Ovary (tissue), 9 donors: ENCODE data around the gene PARD3. TPM values are rescaled to one million over a fixed set of nuclear protein-coding genes. Genes with fewer than 3 reads are reported as not detected.

Experiments
- DNase-seq, 5 donors: peaks; one replicate each; pipeline ENCODE4 v3.0.0-alpha.2; 2019 to 2020
- H3K27ac ChIP-seq, 2 donors: fragments of 200-600 bp; one replicate each; pipeline versions ENCODE4 v1.5.1 to v1.8.0; 2019 to 2022
- H3K27me3 ChIP-seq: fragments of 200-600 bp; one replicate; pipeline ENCODE4 v1.8.0; 2022
- H3K36me3 ChIP-seq: fragments of 200-600 bp; sonication (generic); one replicate; pipeline ENCODE4 v1.5.1; 2019
- H3K4me1 ChIP-seq: one replicate; pipeline ENCODE4 v1.8.1; 2013; ENCODE audit warnings: mild to moderate bottlenecking, moderate library complexity; ENCODE audit not compliant: insufficient read depth
- H3K4me3 ChIP-seq: fragments of 200-600 bp; sonication (generic); one replicate; pipeline ENCODE4 v1.5.1; 2017
- H3K9me3 ChIP-seq, 2 donors: fragments of 200-600 bp in 1 of 2; sonication (generic) in 1 of 2; one replicate each; pipeline versions ENCODE4 v1.5.1 to v1.8.1; 2013 to 2019; ENCODE audit warnings: mild to moderate bottlenecking in 1 of 2, moderate library complexity in 1 of 2
- CTCF ChIP-seq, 3 donors: fragments of 450-650 bp in 2 of 3; fragments of 200-600 bp in 1 of 3; IDR thresholded peaks; one replicate each; pipeline versions ENCODE4 v1.5.1 to v1.8.0; 2016 to 2022; ENCODE audit warnings: antibody characterized with exemption in 3 of 3, mild to moderate bottlenecking in 1 of 3
- EP300 ChIP-seq: sonication (generic); formaldehyde crosslinking; IDR thresholded peaks from one replicate; pipeline ENCODE4 v1.6.1; 2017; ENCODE audit warnings: antibody characterized with exemption
- POLR2A ChIP-seq: fragments of 450-650 bp; IDR thresholded peaks from one replicate; pipeline ENCODE4 v1.6.1; 2017; ENCODE audit warnings: antibody characterized with exemption, mild to moderate bottlenecking, moderate library complexity
- WGBS, 3 donors: extraction: QIAGEN DNeasy Blood & Tissue Kit in 1 of 3; methylation state at CpG; one replicate each; pipeline versions ENCODE4 v1.1.5 to v1.1.7; 2013 to 2017; 5-methylcytosine and 5-hydroxymethylcytosine counted together
- intact Hi-C, 4 donors: fragments of 100-400 bp; cut with DNase I; formaldehyde crosslinking; loops; one replicate each; pipeline versions ENCODE4 v1.11.0 to v1.15.1; 2022 to 2023
- polyA plus RNA-seq, 2 donors: library from polyadenylated mRNA; stranded (reverse); fragments of 200-250 nt in 1 of 2; fragments of 350-450 nt in 1 of 2; fragmentation: Illumina TruSeq in 1 of 2; extraction: RNeasy Lipid Tissue Mini Kit (QIAGEN cat#74804) in 1 of 2; gene quantifications; one replicate each; pipeline ENCODE4 v1.2.3, GENCODE V29; 2013 to 2014
- total RNA-seq, 7 donors: library from RNA; depleted of rRNA in 2 of 7; stranded (reverse); fragments of >200 nt in 2 of 7; fragmentation: NEBNext Ultra II Directional in 3 of 7; extraction: Animal tissue kit (Norgen Biotek cat#: 25700) in 3 of 7; gene quantifications; one replicate each; pipeline versions ENCODE4 v1.1.0 to v1.2.4, GENCODE V29; 2016 to 2023
- donor health status: DM: no; HTN: no; CAD: no; lungs with moderate emphysema.
- donor health status: DM: no; HTN: no; CAD: no.
- donor health status: Bipolar disorder and iron deficiency.
- donor health status: DM: yes; HTN: yes; CAD: no.
- donor health status: DM: no; HTN: no; CAD: no.
- donor health status: DM: yes; HTN: yes; CAD: no.

Gene PARD3
- total and polyA plus RNA-seq, 9 donors, result 31.8 to 92.3 (median 67.1) TPM

- Histone ChIP-seq H3K4me3 (no peak overlapping the region), H3K9me3 (no peaks in the 10 kb centered on the region), H3K27ac (no peak overlapping the region), H3K4me1 (peaks cover 5% of the 10 kb centered on the region), H3K36me3 (no peaks in the 10 kb centered on the region), H3K27me3 (no peaks in the 10 kb centered on the region)
- TF ChIP-seq POLR2A (no peak), CTCF (IDR thresholded peaks at IDR 0.05) (no peak), EP300 (no peak)
- no peak for DNase-seq
- 61 to 67% (median 66%) methylated on average over 5 of the region's 5 CpGs for WGBS, 3 donors
- intact Hi-C loops, result no loop called here
These were observed 267.8 kb downstream of the PARD3 start for GRCh38 chr10:34547291-34547690.

- peaks cover 4% of the 10 kb centered on the region for H3K4me1 ChIP-seq
- TF ChIP-seq CTCF (IDR thresholded peaks at IDR 0.05) (no peak), EP300 (no peak), POLR2A (no peak)
- H3K36me3 ChIP-seq, result no peaks in the 10 kb centered on the region
- intact Hi-C loops, result no loop called here
- no peak for DNase-seq
- H3K4me3 ChIP-seq, result no peak overlapping the region
- no peaks in the 10 kb centered on the region for H3K27me3 ChIP-seq
- no peak overlapping the region for H3K27ac ChIP-seq
- H3K9me3 ChIP-seq, result no peaks in the 10 kb centered on the region
These were observed 270.7 kb downstream of the PARD3 start for GRCh38 chr10:34544400-34544799.

- 70 to 71% (median 70%) methylated on average over 2 of the region's 2 CpGs for WGBS, 3 donors
- TF ChIP-seq POLR2A, result no peak
- no peak for TF ChIP-seq EP300
- no peak for TF ChIP-seq CTCF (IDR thresholded peaks at IDR 0.05)
- no peak overlapping the region for H3K4me3 ChIP-seq
- no peaks in the 10 kb centered on the region for H3K36me3 ChIP-seq
- no peak overlapping the region for H3K27ac ChIP-seq
- peaks cover 4% of the 10 kb centered on the region for H3K4me1 ChIP-seq
- intact Hi-C loops, result no loop called here
- H3K27me3 ChIP-seq, result no peaks in the 10 kb centered on the region
- no peaks in the 10 kb centered on the region for H3K9me3 ChIP-seq
- DNase-seq, result no peak
These were observed 271.4 kb downstream of the PARD3 start for GRCh38 chr10:34543716-34544115.

GRCh38 chr10:34540492-34540891, 274.6 kb downstream of the PARD3 start:
- peak overlapping the region in 1 of 2 donors; percentile 65 for H3K27ac ChIP-seq
- WGBS, 3 donors, result 94 to 96% (median 95%) methylated on average over 7 of the region's 7 CpGs
- intact Hi-C loops, result no loop called here

More at GRCh38 chr10:34540492-34540891, 274.6 kb downstream of the PARD3 start:
- Histone ChIP-seq H3K9me3 (no peaks in the 10 kb centered on the region), H3K27me3 (no peaks in the 10 kb centered on the region), H3K4me3 (no peak overlapping the region), H3K36me3 (no peaks in the 10 kb centered on the region), H3K4me1 (peaks cover 5% of the 10 kb centered on the region)
- no peak for DNase-seq
- no peak for TF ChIP-seq POLR2A
- no peak for TF ChIP-seq CTCF (IDR thresholded peaks at IDR 0.05)
- TF ChIP-seq EP300, result no peak
